Smooth muscle cell of the brain vasculature (primary cell): Measurements from ENCODE around the gene DDC.
"Not testable (repeated sequence)": the region's sequence is repeated elsewhere in the genome, so short reads cannot be mapped to it uniquely, and the experiment has no call there.

Experiments
- DNase-seq: peaks from one replicate; pipeline ENCODE4 v3.0.0-alpha.2; 2012; ENCODE audit warnings: low read depth, low spot score

Gene DDC

GRCh38 chr7:50555594-50556140 lies 9.5 kb downstream of the DDC start:
- DNase-seq: no peak

GRCh38 chr7:50554431-50555322 lies 10.5 kb downstream of the DDC start:
- DNase-seq: no peak

GRCh38 chr7:50553973-50554372 lies 11.2 kb downstream of the DDC start:
- no peak for DNase-seq

GRCh38 chr7:50552921-50553320 lies 12.3 kb downstream of the DDC start:
- DNase-seq: peak; percentile 28

DNA sequence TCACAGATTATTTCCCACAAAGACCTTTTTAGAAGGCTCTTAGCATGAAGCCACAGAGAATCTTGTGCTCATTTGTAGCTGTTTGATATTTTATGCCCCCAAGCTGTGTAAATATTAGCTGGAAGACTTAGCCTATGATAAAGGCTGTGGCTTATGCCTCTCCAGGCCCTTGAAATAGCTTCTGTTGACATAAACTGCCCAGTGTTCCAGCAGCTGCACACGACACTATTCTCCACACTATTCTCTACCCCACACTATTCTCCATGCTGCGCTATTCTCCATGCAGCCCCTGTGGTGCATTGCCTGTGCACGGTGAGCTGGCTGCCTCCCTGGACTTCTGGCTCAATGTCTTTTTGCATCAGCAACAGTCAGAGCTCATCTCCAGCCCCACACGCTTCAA lies 13.1 kb downstream of the DDC start:
- no peak for DNase-seq

DNA sequence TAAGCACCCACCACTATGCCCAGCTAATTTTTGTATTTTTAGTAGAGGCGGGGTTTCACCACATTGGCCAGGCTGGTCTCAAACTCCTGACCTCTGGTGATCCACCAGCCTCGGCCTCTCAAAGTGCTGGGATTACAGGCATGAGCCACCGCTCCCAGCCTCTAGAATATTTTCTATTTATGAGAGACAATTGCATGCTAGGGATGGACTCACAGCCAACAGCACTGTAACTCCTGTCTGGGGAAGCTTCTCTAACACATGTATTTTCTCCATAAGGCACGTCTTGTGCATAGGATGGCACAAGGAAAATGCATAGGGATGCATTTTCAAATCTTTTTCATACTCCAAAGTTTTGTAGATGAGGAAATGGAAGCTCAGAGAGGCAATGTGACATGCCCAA lies 19.6 kb downstream of the DDC start:
- not testable (repeated sequence) for DNase-seq

DNA sequence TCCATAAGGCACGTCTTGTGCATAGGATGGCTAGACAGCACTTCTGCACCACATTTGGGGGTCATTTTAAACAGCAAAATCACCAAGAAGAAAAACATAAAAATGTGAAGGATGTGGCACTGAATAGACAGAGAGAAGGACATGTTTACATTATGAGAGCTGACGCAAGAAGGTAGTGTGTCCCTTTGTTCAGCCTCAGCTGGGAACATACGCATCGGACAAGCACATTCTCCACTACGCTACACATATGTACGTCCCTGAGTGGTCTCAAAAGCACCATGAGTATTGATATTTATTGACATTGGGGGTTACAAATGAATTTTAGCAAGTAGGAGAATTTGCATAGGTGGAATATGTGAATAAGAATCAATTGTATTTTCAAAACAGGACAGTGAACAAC lies 20.2 kb downstream of the DDC start:
- DNase-seq: no peak

- DNase-seq: no peak
Observed at GRCh38 chr7:50543776-50544442, 21.3 kb downstream of the DDC start.

DNA sequence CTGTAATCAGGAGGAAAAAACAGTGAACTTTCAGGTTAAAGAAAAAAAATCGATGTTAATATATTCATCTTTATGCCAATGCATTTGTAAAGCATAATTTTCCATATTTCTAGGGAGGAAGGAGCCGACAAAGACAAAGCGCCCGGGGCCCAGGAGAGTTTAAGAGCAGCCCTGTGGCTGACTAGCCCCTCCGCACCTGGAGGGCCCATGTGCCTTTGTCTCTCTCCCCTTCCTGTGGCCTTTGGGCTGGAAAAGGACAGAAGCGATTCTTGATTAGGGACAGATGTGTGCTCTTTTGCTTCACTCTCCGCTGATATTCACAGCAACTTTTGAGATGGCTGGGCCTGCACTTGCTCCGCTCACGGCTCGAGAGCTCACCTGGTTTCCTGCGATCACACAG lies 23.1 kb downstream of the DDC start:
- DNase-seq: no peak

GRCh38 chr7:50540785-50541579 lies 24.2 kb downstream of the DDC start:
- DNase-seq: no peak

- no peak for DNase-seq
Observed at GRCh38 chr7:50539725-50540124, 25.5 kb downstream of the DDC start.

DNA sequence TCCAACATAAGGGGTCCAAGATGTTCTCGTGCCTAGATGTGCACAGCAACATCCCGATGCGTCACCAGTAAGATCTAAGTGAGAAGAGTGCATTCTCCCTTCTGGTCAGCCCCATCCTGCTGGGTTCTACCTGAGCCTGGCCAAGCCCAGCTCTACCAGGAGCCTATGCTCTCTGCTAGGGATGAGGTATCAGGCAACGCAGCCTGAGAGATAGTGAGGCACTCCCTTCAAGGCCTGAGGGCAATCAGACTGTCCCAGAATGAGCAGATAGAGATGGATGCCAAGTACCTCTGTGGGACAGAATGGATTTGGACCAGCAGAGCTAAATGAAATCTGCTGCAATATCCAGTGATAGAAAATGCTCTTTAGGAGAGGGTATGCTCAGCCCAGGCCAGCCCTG lies 26.7 kb downstream of the DDC start:
- DNase-seq: no peak

- DNase-seq: no peak
Observed at GRCh38 chr7:50537417-50537816, 27.8 kb downstream of the DDC start.

DNA sequence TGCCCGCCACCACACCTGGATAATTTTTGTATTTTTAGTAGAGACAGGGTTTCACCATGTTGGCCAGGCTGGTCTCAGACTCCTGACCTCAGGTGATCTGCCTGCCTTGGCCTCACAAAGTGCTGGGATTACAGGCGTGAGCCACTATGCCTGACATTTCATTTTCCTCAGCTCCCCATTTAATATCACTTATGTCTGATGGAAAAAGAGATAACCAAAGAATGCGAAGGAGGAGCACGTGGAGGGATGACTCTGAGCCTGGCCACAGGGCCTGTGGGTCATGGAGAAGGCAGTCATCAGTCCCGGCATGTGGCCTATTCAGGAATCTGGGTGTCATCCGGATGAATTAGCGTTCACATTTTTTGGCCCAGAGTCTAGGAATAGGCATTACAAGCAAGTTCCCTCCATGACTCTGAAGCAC lies 29.9 kb downstream of the DDC start:
- DNase-seq: not testable (repeated sequence)

GRCh38 chr7:50534690-50535290 lies 30.4 kb downstream of the DDC start:
- DNase-seq: peak; percentile 51

GRCh38 chr7:50533866-50534265 lies 31.3 kb downstream of the DDC start:
- DNase-seq: no peak

DNA sequence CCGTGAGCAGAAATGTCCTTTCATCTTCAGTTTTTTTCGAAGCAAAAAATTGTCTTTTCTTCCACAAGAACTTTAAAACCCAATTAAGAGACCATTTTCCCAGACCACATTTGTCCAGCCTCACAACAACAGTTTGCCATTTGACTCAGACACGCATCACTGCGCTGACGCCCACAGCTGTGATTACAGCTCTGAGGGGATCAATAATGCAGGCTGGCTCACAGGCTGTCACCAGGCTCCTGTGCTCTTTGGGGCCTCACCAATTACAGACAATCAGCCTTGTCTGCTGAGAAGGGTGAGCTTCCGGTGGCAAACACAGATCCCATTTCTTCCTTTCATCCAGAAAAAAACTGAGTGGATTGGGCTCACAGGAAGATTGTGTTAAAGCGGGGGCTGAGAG lies 33.3 kb downstream of the DDC start:
- DNase-seq: no peak

- DNase-seq: no peak
Observed at GRCh38 chr7:50531401-50531911, 33.7 kb downstream of the DDC start.

GRCh38 chr7:50530766-50531165 lies 34.4 kb downstream of the DDC start:
- no peak for DNase-seq

- DNase-seq: no peak
Observed at GRCh38 chr7:50529093-50529862, 35.9 kb downstream of the DDC start.
